NCI-H2196 treated with DMSO at 0.1 percent for 48 hours (cell line): ENCODE data around the gene S100A6.

Experiments used
- DNase-seq: peaks from one replicate; lab custom pipeline; 2025; ENCODE audit not compliant: unreplicated experiment; lab: John Stamatoyannopoulos, UW

Gene S100A6

GRCh38 chr1:153506831-153507413 lies 28.9 kb downstream of the S100A6 start:
- no peak for DNase-seq

GRCh38 chr1:153506386-153506785 lies 29.4 kb downstream of the S100A6 start:
- DNase-seq = no peak

- DNase-seq = no peak
Observed at GRCh38 chr1:153505576-153505975, 30.2 kb downstream of the S100A6 start.

GRCh38 chr1:153503766-153504165 lies 32.0 kb downstream of the S100A6 start:
- no peak for DNase-seq

GRCh38 chr1:153498746-153499145 lies 37.0 kb downstream of the S100A6 start:
- DNase-seq = no peak

- DNase-seq = no peak
Observed at GRCh38 chr1:153495536-153495935, 40.3 kb downstream of the S100A6 start.

GRCh38 chr1:153494976-153495535 lies 40.7 kb downstream of the S100A6 start:
- peak; percentile 36 for DNase-seq

GRCh38 chr1:153493343-153493960 lies 42.3 kb downstream of the S100A6 start:
- no peak for DNase-seq

- peak; percentile 88 for DNase-seq
Observed at GRCh38 chr1:153490272-153491051, 45.3 kb downstream of the S100A6 start.

GRCh38 chr1:153488731-153489130 lies 47.1 kb downstream of the S100A6 start:
- DNase-seq = no peak

GRCh38 chr1:153487707-153488106 lies 48.1 kb downstream of the S100A6 start:
- no peak for DNase-seq

- peak; percentile 62 for DNase-seq
Observed at GRCh38 chr1:153485863-153486262, 49.9 kb downstream of the S100A6 start.
